NCI-H526 (cell line): ENCODE measurements around the gene KRT81.
"Not testable (repeated sequence)": the region's sequence is repeated elsewhere in the genome, so short reads cannot be mapped to it uniquely, and the experiment has no call there.

Experiments used
- DNase-seq, 2 experiments: peaks; one replicate each; lab custom pipeline; 2025; lab: John Stamatoyannopoulos, UW

KRT81 gene

GRCh38 chr12:52253391-52254179 lies 37.7 kb downstream of the KRT81 start:
- no peak for DNase-seq

- DNase-seq, result no peak
Measured at GRCh38 chr12:52252728-52253343, 38.5 kb downstream of the KRT81 start.

GRCh38 chr12:52252175-52252615 lies 39.1 kb downstream of the KRT81 start:
- DNase-seq, result not testable (repeated sequence)

GRCh38 chr12:52251367-52252051 lies 39.8 kb downstream of the KRT81 start:
- DNase-seq, result no peak

GRCh38 chr12:52250048-52250990 lies 41.0 kb downstream of the KRT81 start:
- DNase-seq, result no peak

- DNase-seq, result no peak
Measured at GRCh38 chr12:52249511-52250047, 41.8 kb downstream of the KRT81 start.

GRCh38 chr12:52248541-52249461 lies 42.5 kb downstream of the KRT81 start:
- no peak for DNase-seq

GRCh38 chr12:52247622-52248540 lies 43.5 kb downstream of the KRT81 start:
- DNase-seq, result no peak

- no peak for DNase-seq
Measured at GRCh38 chr12:52246720-52247621, 44.4 kb downstream of the KRT81 start.

- no peak for DNase-seq
Measured at GRCh38 chr12:52245962-52246569, 45.3 kb downstream of the KRT81 start.

GRCh38 chr12:52245259-52245961 lies 45.9 kb downstream of the KRT81 start:
- no peak for DNase-seq

- DNase-seq, result no peak
Measured at GRCh38 chr12:52244615-52244994, 46.7 kb downstream of the KRT81 start.

GRCh38 chr12:52243856-52244614 lies 47.3 kb downstream of the KRT81 start:
- peak in 1 of 2 experiments; percentile 8 for DNase-seq

GRCh38 chr12:52243259-52243855 lies 48.0 kb downstream of the KRT81 start:
- DNase-seq, result no peak

- no peak for DNase-seq
Measured at GRCh38 chr12:52242442-52243258, 48.7 kb downstream of the KRT81 start.
